Heart left ventricle (tissue), 13 donors: Measurements from ENCODE around the gene IFRD1.

ENCODE experiments used
- POLR2A ChIP-seq, 2 donors: fragments of 450-650 bp; IDR thresholded peaks; one replicate each; pipeline ENCODE4 v1.6.1; 2017; ENCODE audit warnings: antibody characterized with exemption in 2 of 2, mild to moderate bottlenecking in 2 of 2, moderate library complexity in 2 of 2
- TF ChIP-seq, protein P1 (sequence below), 12 donors: fragments of 200-600 bp; sonication (generic) in 4 of 12; IDR thresholded peaks; one replicate each; pipeline versions ENCODE4 v1.5.0 to v1.8.0; 2018 to 2022; ENCODE audit warnings: antibody characterized with exemption in 12 of 12, mild to moderate bottlenecking in 5 of 12
- donor health status: ischemic (EF 13 %, LVEDD 7.1; RV severe dilation, severe dysfunction).
- donor health status: DM: no; HTN: yes; CAD: no.
- donor health status: DM: no; HTN: no; CAD: no.
- donor health status: ischemic (EF 25% LVEDD 6.9; RV normal size, moderate dysfunction).
- donor health status: ischemic (EF 25% LVEDD 5.7; RV mildly dilated, moderate dysfunction).
- donor health status: ischemic (EF 35%, LVEDD 5.7; RV mildly dilated, moderate dysfunction).
- donor health status: nonischemic (EF 11% LVEDD 7.7; RV severe dilation, severe dysfunction).
- donor health status: DM: yes; HTN: yes; CAD: no.
- donor health status: PGD.
- donor health status: ischemic (EF 29% LVEDD 5.4; RV normal size, mild dysfunction).
- donor health status: nonischemic (EF 23%, LVEDD 6.1; RV moderate dilation, normal function).

GRCh38 chr7:112450807-112451761, 824 bp downstream of the IFRD1 start:
- TF ChIP-seq, protein P1, sequence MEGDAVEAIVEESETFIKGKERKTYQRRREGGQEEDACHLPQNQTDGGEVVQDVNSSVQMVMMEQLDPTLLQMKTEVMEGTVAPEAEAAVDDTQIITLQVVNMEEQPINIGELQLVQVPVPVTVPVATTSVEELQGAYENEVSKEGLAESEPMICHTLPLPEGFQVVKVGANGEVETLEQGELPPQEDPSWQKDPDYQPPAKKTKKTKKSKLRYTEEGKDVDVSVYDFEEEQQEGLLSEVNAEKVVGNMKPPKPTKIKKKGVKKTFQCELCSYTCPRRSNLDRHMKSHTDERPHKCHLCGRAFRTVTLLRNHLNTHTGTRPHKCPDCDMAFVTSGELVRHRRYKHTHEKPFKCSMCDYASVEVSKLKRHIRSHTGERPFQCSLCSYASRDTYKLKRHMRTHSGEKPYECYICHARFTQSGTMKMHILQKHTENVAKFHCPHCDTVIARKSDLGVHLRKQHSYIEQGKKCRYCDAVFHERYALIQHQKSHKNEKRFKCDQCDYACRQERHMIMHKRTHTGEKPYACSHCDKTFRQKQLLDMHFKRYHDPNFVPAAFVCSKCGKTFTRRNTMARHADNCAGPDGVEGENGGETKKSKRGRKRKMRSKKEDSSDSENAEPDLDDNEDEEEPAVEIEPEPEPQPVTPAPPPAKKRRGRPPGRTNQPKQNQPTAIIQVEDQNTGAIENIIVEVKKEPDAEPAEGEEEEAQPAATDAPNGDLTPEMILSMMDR (IDR thresholded peaks at IDR 0.05) = no peak
- no peak for TF ChIP-seq POLR2A (IDR thresholded peaks at IDR 0.05)
